ENCODE measurements around the gene ALDH3B1.
"Not testable (repeated sequence)": the region's sequence is repeated elsewhere in the genome, so short reads cannot be mapped to it uniquely, and the experiment has no call there.

DNA sequence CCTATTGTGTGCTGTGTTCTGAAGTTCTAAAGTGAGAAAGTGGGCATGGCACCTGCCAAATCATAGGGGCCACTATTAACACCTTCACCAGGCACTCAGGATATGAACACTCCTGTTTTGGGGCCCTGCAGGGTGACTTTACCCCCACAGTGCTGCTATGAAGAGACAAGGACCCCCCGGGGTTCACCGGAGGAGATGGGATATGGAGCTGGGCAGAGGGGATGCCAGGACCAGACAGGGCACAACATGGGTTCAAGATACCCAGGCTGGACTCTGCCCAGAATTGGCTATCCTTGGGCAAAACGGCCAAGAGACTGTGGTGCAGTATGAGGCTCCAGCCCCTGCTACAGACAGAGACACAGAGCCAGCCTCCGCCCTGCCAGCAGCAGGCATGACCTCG, 15.7 kb upstream of the ALDH3B1 start:
- TF ChIP-seq, protein P1, sequence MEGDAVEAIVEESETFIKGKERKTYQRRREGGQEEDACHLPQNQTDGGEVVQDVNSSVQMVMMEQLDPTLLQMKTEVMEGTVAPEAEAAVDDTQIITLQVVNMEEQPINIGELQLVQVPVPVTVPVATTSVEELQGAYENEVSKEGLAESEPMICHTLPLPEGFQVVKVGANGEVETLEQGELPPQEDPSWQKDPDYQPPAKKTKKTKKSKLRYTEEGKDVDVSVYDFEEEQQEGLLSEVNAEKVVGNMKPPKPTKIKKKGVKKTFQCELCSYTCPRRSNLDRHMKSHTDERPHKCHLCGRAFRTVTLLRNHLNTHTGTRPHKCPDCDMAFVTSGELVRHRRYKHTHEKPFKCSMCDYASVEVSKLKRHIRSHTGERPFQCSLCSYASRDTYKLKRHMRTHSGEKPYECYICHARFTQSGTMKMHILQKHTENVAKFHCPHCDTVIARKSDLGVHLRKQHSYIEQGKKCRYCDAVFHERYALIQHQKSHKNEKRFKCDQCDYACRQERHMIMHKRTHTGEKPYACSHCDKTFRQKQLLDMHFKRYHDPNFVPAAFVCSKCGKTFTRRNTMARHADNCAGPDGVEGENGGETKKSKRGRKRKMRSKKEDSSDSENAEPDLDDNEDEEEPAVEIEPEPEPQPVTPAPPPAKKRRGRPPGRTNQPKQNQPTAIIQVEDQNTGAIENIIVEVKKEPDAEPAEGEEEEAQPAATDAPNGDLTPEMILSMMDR (IDR thresholded peaks at IDR 0.05), result not testable (repeated sequence)
- TF ChIP-seq POLR2A, POLR2AphosphoS5 (IDR thresholded peaks at IDR 0.05): not testable (repeated sequence)
